Astrocyte (in vitro differentiated cells and primary cell): ENCODE measurements around the gene MAGI3. TPM values are rescaled to one million over a fixed set of nuclear protein-coding genes. Genes with fewer than 3 reads are reported as not detected.
A peak's percentile ranks its signal among the peaks of the same experiment; 100 is the strongest.

Experiments
- DNase-seq: peaks from one replicate; pipeline ENCODE4 v3.0.0-alpha.2; 2010; ENCODE audit warnings: low read depth
- FAIRE-seq: peaks from 2 replicates; lab custom pipeline; 2011; peaks lifted over from hg19 to GRCh38; lab: Jason Lieb, UNC
- H2AFZ ChIP-seq: 2 replicates; pipeline ENCODE4 v1.6.0; 2012; ENCODE audit warnings: low read depth, low read length, inconsistent platforms
- H3K27ac ChIP-seq: 2 replicates; pipeline ENCODE4 v1.5.1; 2011; ENCODE audit warnings: low read depth, low read length, inconsistent platforms
- H3K27me3 ChIP-seq: 2 replicates; pipeline ENCODE4 v1.6.0; 2011; ENCODE audit warnings: low read length, inconsistent platforms; ENCODE audit not compliant: insufficient read depth
- H3K36me3 ChIP-seq: 2 replicates; pipeline ENCODE4 v1.5.1; 2011; ENCODE audit warnings: low read length, inconsistent platforms; ENCODE audit not compliant: insufficient read depth
- H3K4me1 ChIP-seq: 2 replicates; pipeline ENCODE4 v1.5.1; 2011; ENCODE audit warnings: low read length, inconsistent platforms; ENCODE audit not compliant: insufficient read depth
- H3K4me2 ChIP-seq: 2 replicates; pipeline ENCODE4 v1.6.0; 2012; ENCODE audit warnings: low read length, inconsistent platforms
- H3K4me3 ChIP-seq: 2 replicates; pipeline ENCODE4 v1.5.1; 2011; ENCODE audit warnings: low read depth, mild to moderate bottlenecking, low read length, inconsistent platforms; ENCODE audit not compliant: insufficient read depth
- H3K79me2 ChIP-seq: 2 replicates; pipeline ENCODE4 v1.6.0; 2012; ENCODE audit warnings: mild to moderate bottlenecking, low read length, inconsistent platforms; ENCODE audit not compliant: insufficient read depth
- H3K9ac ChIP-seq: 2 replicates; pipeline ENCODE4 v1.6.0; 2012; ENCODE audit warnings: mild to moderate bottlenecking, low read length, inconsistent platforms
- H3K9me3 ChIP-seq: 2 replicates; pipeline ENCODE4 v1.5.1; 2012; ENCODE audit warnings: low read depth, mild to moderate bottlenecking, low read length, inconsistent platforms; ENCODE audit not compliant: insufficient read depth
- H4K20me1 ChIP-seq: 2 replicates; pipeline ENCODE4 v1.6.0; 2012; ENCODE audit warnings: low read length, inconsistent platforms; ENCODE audit not compliant: insufficient read depth
- H3K27ac Mint-ChIP-seq: one replicate; pipeline ENCODE4 v1.8.0; 2021; ENCODE audit warnings: mild to moderate bottlenecking, mixed read lengths; ENCODE audit not compliant: unreplicated experiment
- H3K27me3 Mint-ChIP-seq: one replicate; pipeline ENCODE4 v1.8.0; 2021; ENCODE audit warnings: low read depth, mixed read lengths; ENCODE audit not compliant: unreplicated experiment
- H3K36me3 Mint-ChIP-seq: one replicate; pipeline ENCODE4 v1.8.0; 2021; ENCODE audit warnings: low read depth, mixed read lengths; ENCODE audit not compliant: unreplicated experiment
- H3K4me1 Mint-ChIP-seq: one replicate; pipeline ENCODE4 v1.8.0; 2021; ENCODE audit warnings: low read depth, mixed read lengths; ENCODE audit not compliant: unreplicated experiment
- H3K4me3 Mint-ChIP-seq: one replicate; pipeline ENCODE4 v1.8.0; 2021; ENCODE audit warnings: mild to moderate bottlenecking, moderate library complexity, mixed read lengths; ENCODE audit not compliant: unreplicated experiment
- H3K9me3 Mint-ChIP-seq: one replicate; pipeline ENCODE4 v1.8.0; 2021; ENCODE audit warnings: mild to moderate bottlenecking, mixed read lengths; ENCODE audit not compliant: unreplicated experiment
- EZH2 ChIP-seq: IDR thresholded peaks from 2 replicates; pipeline ENCODE4 v1.6.1; 2012; ENCODE audit warnings: mild to moderate bottlenecking, low read length, inconsistent platforms; ENCODE audit not compliant: insufficient read depth
- total RNA-seq: library from RNA; stranded (reverse); gene quantifications from 2 replicates; pipeline ENCODE4 v1.2.1, GENCODE V29; 2021
- TF ChIP-seq, protein P1 (sequence below): IDR thresholded peaks from 2 replicates; pipeline ENCODE4 v1.5.1; 2011; ENCODE audit warnings: low read depth, mild to moderate bottlenecking, inconsistent platforms, low read length, moderate library complexity; ENCODE audit not compliant: insufficient read depth

The MAGI3 gene
- total RNA-seq, 1 donor from 2014 or later = 16.5 TPM

GRCh38 chr1:113538225-113538624 is 147.9 kb downstream of the MAGI3 start:
- no peaks in the 10 kb centered on the region for H4K20me1 ChIP-seq
- H2AFZ ChIP-seq = no peak overlapping the region
- Mint-ChIP-seq H3K36me3 (no peaks in the 10 kb centered on the region), H3K4me1 (peaks cover 48% of the 10 kb centered on the region), H3K27ac (no peak overlapping the region), H3K9me3 (peaks cover 2% of the 10 kb centered on the region), H3K4me3 (no peak overlapping the region), H3K27me3 (no peaks in the 10 kb centered on the region)
- H3K9ac ChIP-seq = no peak overlapping the region
- DNase-seq (peak; percentile 49), FAIRE-seq (no peak)
- H3K9me3 ChIP-seq = no peaks in the 10 kb centered on the region
- H3K4me3 ChIP-seq = no peak overlapping the region
- no peaks in the 10 kb centered on the region for H3K27me3 ChIP-seq
- H3K36me3 ChIP-seq = no peaks in the 10 kb centered on the region
- no peak for TF ChIP-seq EZH2
- TF ChIP-seq, protein P1, sequence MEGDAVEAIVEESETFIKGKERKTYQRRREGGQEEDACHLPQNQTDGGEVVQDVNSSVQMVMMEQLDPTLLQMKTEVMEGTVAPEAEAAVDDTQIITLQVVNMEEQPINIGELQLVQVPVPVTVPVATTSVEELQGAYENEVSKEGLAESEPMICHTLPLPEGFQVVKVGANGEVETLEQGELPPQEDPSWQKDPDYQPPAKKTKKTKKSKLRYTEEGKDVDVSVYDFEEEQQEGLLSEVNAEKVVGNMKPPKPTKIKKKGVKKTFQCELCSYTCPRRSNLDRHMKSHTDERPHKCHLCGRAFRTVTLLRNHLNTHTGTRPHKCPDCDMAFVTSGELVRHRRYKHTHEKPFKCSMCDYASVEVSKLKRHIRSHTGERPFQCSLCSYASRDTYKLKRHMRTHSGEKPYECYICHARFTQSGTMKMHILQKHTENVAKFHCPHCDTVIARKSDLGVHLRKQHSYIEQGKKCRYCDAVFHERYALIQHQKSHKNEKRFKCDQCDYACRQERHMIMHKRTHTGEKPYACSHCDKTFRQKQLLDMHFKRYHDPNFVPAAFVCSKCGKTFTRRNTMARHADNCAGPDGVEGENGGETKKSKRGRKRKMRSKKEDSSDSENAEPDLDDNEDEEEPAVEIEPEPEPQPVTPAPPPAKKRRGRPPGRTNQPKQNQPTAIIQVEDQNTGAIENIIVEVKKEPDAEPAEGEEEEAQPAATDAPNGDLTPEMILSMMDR = no peak
- H3K4me2 ChIP-seq = peak overlapping the region; percentile 26
- peaks cover 28% of the 10 kb centered on the region for H3K4me1 ChIP-seq
- no peak overlapping the region for H3K27ac ChIP-seq
- H3K79me2 ChIP-seq = peaks cover 19% of the 10 kb centered on the region

GRCh38 chr1:113540335-113540734 is 150.0 kb downstream of the MAGI3 start:
- FAIRE-seq (no peak), DNase-seq (no peak)
- H3K4me3 ChIP-seq = no peak overlapping the region
- Mint-ChIP-seq H3K27ac (no peak overlapping the region), H3K4me1 (peaks cover 38% of the 10 kb centered on the region), H3K9me3 (peaks cover 2% of the 10 kb centered on the region), H3K4me3 (no peak overlapping the region), H3K27me3 (no peaks in the 10 kb centered on the region), H3K36me3 (no peaks in the 10 kb centered on the region)
- no peaks in the 10 kb centered on the region for H3K36me3 ChIP-seq
- H4K20me1 ChIP-seq = no peaks in the 10 kb centered on the region
- H2AFZ ChIP-seq = no peak overlapping the region
- no peak overlapping the region for H3K4me2 ChIP-seq
- no peak overlapping the region for H3K27ac ChIP-seq
- no peaks in the 10 kb centered on the region for H3K27me3 ChIP-seq
- no peaks in the 10 kb centered on the region for H3K9me3 ChIP-seq
- peaks cover 18% of the 10 kb centered on the region for H3K79me2 ChIP-seq
- no peak overlapping the region for H3K9ac ChIP-seq
- peaks cover 15% of the 10 kb centered on the region for H3K4me1 ChIP-seq
- no peak for TF ChIP-seq EZH2
- TF ChIP-seq, protein P1 = no peak

DNA sequence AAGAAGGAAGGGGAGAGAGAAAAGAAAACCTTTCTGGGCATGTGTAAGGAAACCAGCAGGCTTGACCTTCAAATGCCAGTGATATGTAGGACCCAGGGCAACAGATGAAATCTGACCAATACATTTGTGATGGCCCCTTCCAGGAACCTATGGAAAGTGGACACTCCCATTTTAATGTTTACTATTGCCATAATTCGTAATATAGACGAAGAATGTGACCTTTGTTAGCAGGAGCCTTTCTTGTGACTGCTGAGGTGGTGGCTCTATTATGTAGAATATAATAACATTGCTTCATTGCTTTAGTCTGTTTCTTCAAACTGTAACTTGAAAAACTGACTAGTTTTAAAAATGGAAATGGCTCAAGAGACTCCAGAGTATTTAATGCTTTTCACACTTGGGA is 150.8 kb downstream of the MAGI3 start:
- FAIRE-seq = no peak

More for the DNA sequence above, 150.8 kb downstream of the MAGI3 start:
- H3K36me3 ChIP-seq = no peaks in the 10 kb centered on the region
- H3K4me1 ChIP-seq = peaks cover 15% of the 10 kb centered on the region
- TF ChIP-seq, protein P1 = no peak
- TF ChIP-seq EZH2 = no peak
- H3K9me3 Mint-ChIP-seq = peaks cover 2% of the 10 kb centered on the region
- no peak overlapping the region for H3K4me2 ChIP-seq
- H3K36me3 Mint-ChIP-seq = no peaks in the 10 kb centered on the region
- no peaks in the 10 kb centered on the region for H3K27me3 ChIP-seq
- no peak overlapping the region for H3K9ac ChIP-seq
- peaks cover 35% of the 10 kb centered on the region for H3K4me1 Mint-ChIP-seq
- no peak for DNase-seq
- H4K20me1 ChIP-seq = no peaks in the 10 kb centered on the region
- no peak overlapping the region for H3K4me3 Mint-ChIP-seq
- H3K4me3 ChIP-seq = no peak overlapping the region
- H3K27ac Mint-ChIP-seq = peak overlapping the region; percentile 100
- H3K9me3 ChIP-seq = no peaks in the 10 kb centered on the region
- H3K27ac ChIP-seq = no peak overlapping the region
- H3K27me3 Mint-ChIP-seq = no peaks in the 10 kb centered on the region
- H3K79me2 ChIP-seq = peaks cover 18% of the 10 kb centered on the region
- no peak overlapping the region for H2AFZ ChIP-seq
